IPS-15b (cell line): Measurements from ENCODE around the gene FGB.
"Not testable (repeated sequence)": the region's sequence is repeated elsewhere in the genome, so short reads cannot be mapped to it uniquely, and the experiment has no call there.

Source experiments
- H3K27me3 ChIP-seq: one replicate; pipeline ENCODE4 v1.6.1; 2013; ENCODE audit warnings: low read length; ENCODE audit not compliant: control insufficient read depth, insufficient read depth
- H3K36me3 ChIP-seq: one replicate; pipeline ENCODE4 v1.6.1; 2013; ENCODE audit warnings: low read length; ENCODE audit not compliant: control insufficient read depth, insufficient read depth
- H3K4me1 ChIP-seq: one replicate; pipeline ENCODE4 v1.6.1; 2013; ENCODE audit warnings: mild to moderate bottlenecking, low read length; ENCODE audit not compliant: control insufficient read depth, insufficient read depth
- H3K4me3 ChIP-seq: one replicate; pipeline ENCODE4 v1.5.1; 2013; ENCODE audit warnings: low read depth, low read length
- H3K9ac ChIP-seq: one replicate; pipeline ENCODE4 v1.6.1; 2013; ENCODE audit warnings: low read depth, mild to moderate bottlenecking, low read length
- H3K9me3 ChIP-seq: one replicate; pipeline ENCODE4 v1.6.1; 2013; ENCODE audit warnings: mild to moderate bottlenecking, low read length; ENCODE audit not compliant: control insufficient read depth, insufficient read depth

FGB gene

GRCh38 chr4:154588198-154588597 is 25.4 kb downstream of the FGB start:
- no peaks in the 10 kb centered on the region for H3K36me3 ChIP-seq
- H3K4me3 ChIP-seq = no peak overlapping the region
- no peaks in the 10 kb centered on the region for H3K9me3 ChIP-seq
- H3K4me1 ChIP-seq = no peaks in the 10 kb centered on the region
- H3K9ac ChIP-seq = no peak overlapping the region
- no peaks in the 10 kb centered on the region for H3K27me3 ChIP-seq

DNA sequence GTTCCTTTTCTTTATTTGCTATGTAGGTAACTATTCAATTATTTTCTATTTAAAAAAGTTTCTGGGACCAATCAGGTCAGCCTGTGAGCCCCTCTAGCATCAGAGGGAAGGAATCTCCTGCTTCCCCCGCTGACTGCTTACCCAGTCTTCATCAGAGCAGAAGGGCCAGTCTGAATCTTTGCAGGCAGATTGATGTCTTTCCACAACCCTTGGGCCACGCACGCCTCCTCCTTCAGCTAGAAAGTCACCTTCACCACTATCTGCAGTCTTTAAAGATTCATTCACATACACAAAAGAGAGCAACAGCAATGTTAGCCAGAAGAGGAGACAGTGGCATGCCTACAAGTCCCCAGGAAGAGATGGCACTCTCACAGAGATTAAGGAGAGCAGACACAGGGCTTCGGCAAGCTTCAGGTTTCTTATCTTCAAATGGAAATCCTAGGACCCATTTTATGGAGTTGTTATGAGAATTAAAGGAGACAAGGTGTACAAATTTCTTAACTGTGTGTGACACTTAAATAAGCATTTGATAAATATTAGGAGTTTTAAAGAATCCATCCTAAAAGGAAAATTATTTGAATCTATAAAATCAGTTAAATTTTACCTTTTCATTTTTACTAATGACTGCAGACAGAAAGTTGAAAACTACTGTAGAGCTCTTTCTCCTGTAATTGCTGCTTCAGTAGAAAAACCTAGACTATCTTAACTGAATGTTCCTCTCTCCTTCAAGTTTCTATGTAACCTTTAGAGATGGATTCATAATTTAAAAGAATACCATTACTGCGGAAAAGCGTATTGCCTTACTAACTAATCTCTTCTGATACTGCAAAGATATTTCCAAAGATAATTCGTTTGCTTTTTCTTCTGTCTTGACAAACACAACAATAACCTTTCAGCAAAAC is 26.7 kb downstream of the FGB start:
- no peaks in the 10 kb centered on the region for H3K36me3 ChIP-seq
- no peaks in the 10 kb centered on the region for H3K4me1 ChIP-seq
- no peak overlapping the region for H3K9ac ChIP-seq

DNA sequence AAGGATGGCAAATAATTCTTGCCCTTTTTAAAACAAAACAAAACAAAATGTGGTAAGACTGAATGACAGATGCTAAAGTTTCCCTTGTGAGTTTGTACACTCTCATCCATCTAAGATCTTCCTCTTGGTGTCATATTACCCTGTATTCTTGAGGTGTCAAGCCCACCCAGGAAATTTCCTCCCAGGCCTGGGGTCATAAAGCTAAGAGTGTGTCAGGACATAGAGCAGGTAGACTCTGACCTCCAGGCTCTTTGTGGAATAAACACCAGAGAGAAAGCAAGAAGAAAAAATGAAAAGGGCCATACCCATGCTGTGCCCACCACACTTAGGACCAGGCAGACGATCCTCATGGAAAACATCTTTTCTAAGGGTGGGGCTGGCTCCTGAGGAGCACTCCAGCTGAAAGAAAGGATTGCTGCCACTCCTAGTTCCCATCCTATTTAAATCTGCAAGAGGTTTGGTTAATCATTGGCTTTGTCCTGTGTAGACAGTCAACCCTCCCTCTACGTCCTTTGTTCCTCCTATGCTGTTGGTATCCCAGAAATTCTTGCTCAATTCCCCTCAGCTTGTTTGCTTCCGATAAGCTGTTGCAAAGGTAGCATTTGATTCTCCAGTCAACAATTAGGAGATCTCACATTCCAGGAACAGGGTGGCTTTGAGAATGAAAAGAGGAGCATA is 27.7 kb downstream of the FGB start, which contains the start of gene FGA:
Gene FGA, minus strand, starts transcription at position 414 of the 678 bp plus-strand sequence. Its CDS starts 55 bp downstream, at position 359.
- Histone ChIP-seq H3K27me3 (no peaks in the 10 kb centered on the region), H3K4me1 (no peaks in the 10 kb centered on the region), H3K36me3 (no peaks in the 10 kb centered on the region), H3K4me3 (no peak within 1 kb of the TSS), H3K9me3 (no peaks in the 10 kb centered on the region), H3K9ac (no peak within 1 kb of the TSS)

More for the DNA sequence above, 26.7 kb downstream of the FGB start:
- H3K9me3 ChIP-seq = no peaks in the 10 kb centered on the region
- no peak overlapping the region for H3K4me3 ChIP-seq
- H3K27me3 ChIP-seq = no peaks in the 10 kb centered on the region

DNA sequence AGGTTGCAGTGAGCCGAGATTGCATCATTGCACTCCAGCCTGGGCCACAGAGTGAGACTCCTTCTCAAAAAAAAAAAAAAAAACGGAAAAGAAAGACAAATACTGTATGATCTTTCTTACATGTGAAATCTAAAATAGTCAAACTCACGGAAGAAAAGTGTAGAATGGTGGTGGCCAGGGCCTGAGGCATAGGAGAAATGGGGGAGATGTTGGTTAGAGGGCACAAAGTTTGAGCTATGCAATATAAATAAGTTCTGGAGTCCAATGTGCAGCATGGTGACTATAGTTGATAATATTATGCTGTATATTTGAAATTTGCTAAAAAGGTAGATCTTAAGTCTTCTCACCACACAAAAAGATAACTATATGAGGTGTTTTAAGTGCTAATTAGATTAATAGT is 29.1 kb downstream of the FGB start:
- Histone ChIP-seq H3K9ac (no peak overlapping the region), H3K4me3 (no peak overlapping the region), H3K36me3 (no peaks in the 10 kb centered on the region), H3K9me3 (no peaks in the 10 kb centered on the region), H3K27me3 (no peaks in the 10 kb centered on the region), H3K4me1 (no peaks in the 10 kb centered on the region)

- no peaks in the 10 kb centered on the region for H3K9me3 ChIP-seq
- no peaks in the 10 kb centered on the region for H3K27me3 ChIP-seq
- H3K4me1 ChIP-seq = no peaks in the 10 kb centered on the region
- H3K36me3 ChIP-seq = no peaks in the 10 kb centered on the region
- no peak overlapping the region for H3K9ac ChIP-seq
- no peak overlapping the region for H3K4me3 ChIP-seq
Observed at GRCh38 chr4:154593868-154594267, 31.1 kb downstream of the FGB start.

DNA sequence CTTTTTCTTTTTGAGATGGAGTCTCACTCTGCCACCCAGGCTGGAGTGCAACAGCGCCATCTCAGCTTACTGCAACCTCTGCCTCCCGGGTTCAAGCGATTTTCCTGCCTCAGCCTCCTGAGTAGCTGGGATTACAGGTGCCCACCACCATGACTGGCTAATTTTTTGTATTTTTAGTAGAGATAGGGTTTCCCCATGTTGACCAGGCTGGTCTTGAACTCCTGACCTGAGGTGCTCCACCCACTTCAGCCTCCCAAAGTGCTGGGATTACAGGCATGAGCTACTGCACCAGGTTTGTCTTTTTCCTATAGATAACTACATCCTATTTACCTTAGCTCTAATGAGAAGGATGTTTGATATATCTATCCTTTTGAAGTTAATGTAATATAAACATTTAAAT is 31.5 kb downstream of the FGB start:
- not testable (repeated sequence) for H3K4me1 ChIP-seq, H3K36me3 ChIP-seq, H3K4me3 ChIP-seq, H3K9ac ChIP-seq, H3K9me3 ChIP-seq, H3K27me3 ChIP-seq

GRCh38 chr4:154595807-154596206 is 33.0 kb downstream of the FGB start:
- Histone ChIP-seq H3K9me3 (no peaks in the 10 kb centered on the region), H3K36me3 (no peaks in the 10 kb centered on the region), H3K9ac (no peak overlapping the region), H3K27me3 (no peaks in the 10 kb centered on the region), H3K4me3 (no peak overlapping the region), H3K4me1 (no peaks in the 10 kb centered on the region)

- not testable (repeated sequence) for H3K27me3 ChIP-seq, H3K36me3 ChIP-seq, H3K9ac ChIP-seq, H3K9me3 ChIP-seq, H3K4me1 ChIP-seq, H3K4me3 ChIP-seq
Observed at GRCh38 chr4:154597281-154597680, 34.5 kb downstream of the FGB start.

- no peak overlapping the region for H3K4me3 ChIP-seq
- H3K9ac ChIP-seq = no peak overlapping the region
- H3K4me1 ChIP-seq = no peaks in the 10 kb centered on the region
- no peaks in the 10 kb centered on the region for H3K36me3 ChIP-seq
- no peaks in the 10 kb centered on the region for H3K27me3 ChIP-seq
- H3K9me3 ChIP-seq = no peaks in the 10 kb centered on the region
Observed at GRCh38 chr4:154597798-154598774, 35.3 kb downstream of the FGB start.

GRCh38 chr4:154602404-154603020 is 39.7 kb downstream of the FGB start:
- no peak overlapping the region for H3K9ac ChIP-seq
- no peaks in the 10 kb centered on the region for H3K36me3 ChIP-seq
- no peaks in the 10 kb centered on the region for H3K4me1 ChIP-seq
- no peak overlapping the region for H3K4me3 ChIP-seq
- H3K9me3 ChIP-seq = no peaks in the 10 kb centered on the region
- no peaks in the 10 kb centered on the region for H3K27me3 ChIP-seq
